HEK293 (cell line): Measurements from ENCODE around the gene AXL.

Experiments
- CTCF ChIA-PET: fragments of 350-600 bp; formaldehyde crosslinking; extraction: SDS; loops from one replicate; lab custom pipeline; 2021; ENCODE audit warnings: antibody characterized with exemption; lab: Yijun Ruan, JAX
- POLR2A ChIA-PET: fragments of 300-600 bp; formaldehyde crosslinking; extraction: SDS; loops from one replicate; lab custom pipeline; 2020; ENCODE audit warnings: antibody characterized with exemption, inconsistent platforms; lab: Yijun Ruan, JAX
- H3K27ac ChIP-seq: fragments of 200-500 bp; sonication (Bioruptor generic); 2 replicates; pipeline ENCODE4 v1.5.1; 2014; ENCODE audit warnings: low read depth, low read length, control low read depth, inconsistent platforms; ENCODE audit errors: extremely low read depth
- H3K36me3 ChIP-seq, 2 experiments: fragments of 200-500 bp in 1 of 2; sonication (Bioruptor generic) in 1 of 2; 1 replicate in 1 of 2; 2 replicates in 1 of 2; pipeline ENCODE4 v1.5.1; 2014 to 2017; ENCODE audit warnings: inconsistent platforms in 2 of 2, low read length in 2 of 2; ENCODE audit not compliant: control insufficient read depth in 2 of 2, insufficient read depth in 1 of 2
- H3K4me1 ChIP-seq: fragments of 200-500 bp; sonication (Bioruptor generic); 2 replicates; pipeline ENCODE4 v1.5.1; 2014; ENCODE audit warnings: mild to moderate bottlenecking, low read length, inconsistent platforms; ENCODE audit not compliant: control insufficient read depth, insufficient read depth
- H3K4me3 ChIP-seq: 2 replicates; pipeline ENCODE4 v1.5.1; 2011; ENCODE audit warnings: low read depth, mild to moderate bottlenecking, control low read depth, low read length, moderate library complexity
- H3K9me3 ChIP-seq: fragments of 200-500 bp; sonication (Bioruptor generic); 2 replicates; pipeline ENCODE4 v1.5.1; 2014; ENCODE audit warnings: low read depth, low read length, inconsistent platforms; ENCODE audit not compliant: control insufficient read depth, insufficient read depth
- BCL11A ChIP-seq: fragments of 450-650 bp; formaldehyde crosslinking; IDR thresholded peaks from 2 replicates; pipeline ENCODE4 v1.5.1; 2016; ENCODE audit warnings: low read depth, missing biosample characterization, missing genetic modification characterization
- GFI1B ChIP-seq: fragments of 450-650 bp; formaldehyde crosslinking; IDR thresholded peaks from 2 replicates; pipeline ENCODE4 v1.5.1; 2016; ENCODE audit warnings: missing biosample characterization, missing genetic modification characterization
- GLI4 ChIP-seq: fragments of 450-650 bp; formaldehyde crosslinking; IDR thresholded peaks from 2 replicates; pipeline ENCODE4 v1.5.1; 2016; ENCODE audit warnings: missing biosample characterization, missing genetic modification characterization
- KLF10 ChIP-seq: fragments of 450-650 bp; IDR thresholded peaks from 2 replicates; pipeline ENCODE4 v1.5.1; 2018; ENCODE audit warnings: missing biosample characterization, mild to moderate bottlenecking, missing genetic modification characterization
- SP7 ChIP-seq: fragments of 450-650 bp; formaldehyde crosslinking; IDR thresholded peaks from 2 replicates; pipeline ENCODE4 v1.5.1; 2016; ENCODE audit warnings: missing biosample characterization, missing genetic modification characterization
- YY2 ChIP-seq: fragments of 450-650 bp; formaldehyde crosslinking; IDR thresholded peaks from 2 replicates; pipeline ENCODE4 v1.5.1; 2016; ENCODE audit warnings: missing biosample characterization, missing genetic modification characterization
- ZNF121 ChIP-seq: fragments of 450-650 bp; formaldehyde crosslinking; IDR thresholded peaks from 2 replicates; pipeline ENCODE4 v1.5.1; 2016; ENCODE audit warnings: missing biosample characterization, missing genetic modification characterization
- ZNF184 ChIP-seq: fragments of 450-650 bp; IDR thresholded peaks from 2 replicates; pipeline ENCODE4 v1.5.1; 2018; ENCODE audit warnings: missing biosample characterization, mild to moderate bottlenecking, missing genetic modification characterization
- ZNF239 ChIP-seq: fragments of 450-650 bp; formaldehyde crosslinking; IDR thresholded peaks from 2 replicates; pipeline ENCODE4 v1.5.1; 2016; ENCODE audit warnings: missing biosample characterization, missing genetic modification characterization
- ZNF394 ChIP-seq: fragments of 450-650 bp; formaldehyde crosslinking; IDR thresholded peaks from 2 replicates; pipeline ENCODE4 v1.5.1; 2016; ENCODE audit warnings: missing biosample characterization, missing genetic modification characterization, mild to moderate bottlenecking, moderate library complexity, borderline replicate concordance
- ZNF426 ChIP-seq: fragments of 450-650 bp; formaldehyde crosslinking; IDR thresholded peaks from 2 replicates; pipeline ENCODE4 v1.5.1; 2017; ENCODE audit warnings: missing biosample characterization, missing genetic modification characterization, mild to moderate bottlenecking, inconsistent platforms, moderate library complexity
- ZNF544 ChIP-seq: fragments of 450-650 bp; formaldehyde crosslinking; IDR thresholded peaks from 2 replicates; pipeline ENCODE4 v1.5.0; 2017; ENCODE audit warnings: missing biosample characterization, missing genetic modification characterization
- ZNF654 ChIP-seq: fragments of 450-650 bp; formaldehyde crosslinking; IDR thresholded peaks from 2 replicates; pipeline ENCODE4 v1.5.1; 2016; ENCODE audit warnings: low read depth, missing biosample characterization, missing genetic modification characterization
- ZNF785 ChIP-seq: fragments of 450-650 bp; formaldehyde crosslinking; IDR thresholded peaks from 2 replicates; pipeline ENCODE4 v1.5.1; 2016; ENCODE audit warnings: missing biosample characterization, missing genetic modification characterization
- ZXDB ChIP-seq: fragments of 450-650 bp; formaldehyde crosslinking; IDR thresholded peaks from 2 replicates; pipeline ENCODE4 v1.5.1; 2016; ENCODE audit warnings: missing biosample characterization, missing genetic modification characterization
- TF ChIP-seq, protein P1 (sequence below): fragments of 450-650 bp; formaldehyde crosslinking; IDR thresholded peaks from 2 replicates; pipeline ENCODE4 v1.5.1; 2016; ENCODE audit warnings: missing biosample characterization, missing genetic modification characterization
- TF ChIP-seq, protein P2 (sequence below): fragments of 450-650 bp; formaldehyde crosslinking; IDR thresholded peaks from 2 replicates; pipeline ENCODE4 v1.5.1; 2016; ENCODE audit warnings: missing biosample characterization, missing genetic modification characterization
- TF ChIP-seq, protein P3 (sequence below): sonication (generic); formaldehyde crosslinking; IDR thresholded peaks from 2 replicates; pipeline ENCODE4 v1.8.1; 2022; ENCODE audit warnings: mild to moderate bottlenecking, moderate library complexity, missing genetic modification reagents
- TF ChIP-seq, protein P4 (sequence below): fragments of 450-650 bp; formaldehyde crosslinking; IDR thresholded peaks from 2 replicates; pipeline ENCODE4 v1.5.1; 2017; ENCODE audit warnings: missing biosample characterization, missing genetic modification characterization
- TF ChIP-seq, protein P5 (sequence below): fragments of 450-650 bp; IDR thresholded peaks from 2 replicates; pipeline ENCODE4 v1.5.1; 2018; ENCODE audit warnings: missing biosample characterization, missing genetic modification characterization
- TF ChIP-seq, protein P6 (sequence below): fragments of 450-650 bp; formaldehyde crosslinking; IDR thresholded peaks from 2 replicates; pipeline ENCODE4 v1.5.1; 2016; ENCODE audit warnings: missing biosample characterization, missing genetic modification characterization

AXL gene

DNA sequence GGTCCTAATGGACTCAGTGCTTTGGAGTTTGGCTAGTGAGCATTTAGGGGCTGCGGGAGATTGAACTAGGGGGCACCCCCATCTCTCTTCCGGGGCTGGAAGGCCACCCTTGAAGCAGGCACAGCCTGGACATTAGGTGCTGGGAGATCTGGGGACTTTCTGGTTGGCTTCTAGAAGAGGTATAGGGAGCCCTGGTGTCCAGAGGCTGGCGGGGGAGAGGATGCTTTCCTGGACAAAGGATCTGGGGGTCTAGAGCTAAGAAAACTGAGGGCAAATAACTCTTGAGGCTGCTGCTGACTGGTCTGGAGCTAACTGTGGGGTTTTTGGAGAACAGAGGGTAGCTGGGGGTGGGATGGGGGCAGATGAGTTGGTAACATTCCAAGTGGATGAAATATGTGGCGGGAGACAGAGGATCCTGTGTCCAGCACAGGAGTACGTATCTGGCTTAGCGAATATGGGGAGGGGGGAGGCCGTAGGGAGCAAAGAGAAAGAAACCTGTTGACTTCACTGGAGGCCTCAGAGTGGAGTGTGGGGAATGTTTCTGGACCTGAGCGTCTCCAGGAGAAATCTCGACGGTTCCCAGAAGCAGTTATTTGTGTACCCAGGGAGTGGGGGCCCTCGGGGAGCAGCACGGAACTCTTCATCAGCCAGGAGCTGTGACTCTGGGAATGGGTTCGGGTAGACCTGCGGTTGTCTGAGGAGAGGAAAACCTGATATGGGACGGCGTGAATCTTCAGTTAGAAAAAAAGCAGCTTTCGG, 46.6 kb downstream of the AXL start (continued):
- TF ChIP-seq YY2 (tag by site-specific recombination) (no peak), ZNF426 (tag by site-specific recombination) (no peak)
- TF ChIP-seq, protein P1, sequence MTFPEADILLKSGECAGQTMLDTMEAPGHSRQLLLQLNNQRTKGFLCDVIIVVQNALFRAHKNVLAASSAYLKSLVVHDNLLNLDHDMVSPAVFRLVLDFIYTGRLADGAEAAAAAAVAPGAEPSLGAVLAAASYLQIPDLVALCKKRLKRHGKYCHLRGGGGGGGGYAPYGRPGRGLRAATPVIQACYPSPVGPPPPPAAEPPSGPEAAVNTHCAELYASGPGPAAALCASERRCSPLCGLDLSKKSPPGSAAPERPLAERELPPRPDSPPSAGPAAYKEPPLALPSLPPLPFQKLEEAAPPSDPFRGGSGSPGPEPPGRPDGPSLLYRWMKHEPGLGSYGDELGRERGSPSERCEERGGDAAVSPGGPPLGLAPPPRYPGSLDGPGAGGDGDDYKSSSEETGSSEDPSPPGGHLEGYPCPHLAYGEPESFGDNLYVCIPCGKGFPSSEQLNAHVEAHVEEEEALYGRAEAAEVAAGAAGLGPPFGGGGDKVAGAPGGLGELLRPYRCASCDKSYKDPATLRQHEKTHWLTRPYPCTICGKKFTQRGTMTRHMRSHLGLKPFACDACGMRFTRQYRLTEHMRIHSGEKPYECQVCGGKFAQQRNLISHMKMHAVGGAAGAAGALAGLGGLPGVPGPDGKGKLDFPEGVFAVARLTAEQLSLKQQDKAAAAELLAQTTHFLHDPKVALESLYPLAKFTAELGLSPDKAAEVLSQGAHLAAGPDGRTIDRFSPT (tag by site-specific recombination): no peak
- TF ChIP-seq, protein P2, sequence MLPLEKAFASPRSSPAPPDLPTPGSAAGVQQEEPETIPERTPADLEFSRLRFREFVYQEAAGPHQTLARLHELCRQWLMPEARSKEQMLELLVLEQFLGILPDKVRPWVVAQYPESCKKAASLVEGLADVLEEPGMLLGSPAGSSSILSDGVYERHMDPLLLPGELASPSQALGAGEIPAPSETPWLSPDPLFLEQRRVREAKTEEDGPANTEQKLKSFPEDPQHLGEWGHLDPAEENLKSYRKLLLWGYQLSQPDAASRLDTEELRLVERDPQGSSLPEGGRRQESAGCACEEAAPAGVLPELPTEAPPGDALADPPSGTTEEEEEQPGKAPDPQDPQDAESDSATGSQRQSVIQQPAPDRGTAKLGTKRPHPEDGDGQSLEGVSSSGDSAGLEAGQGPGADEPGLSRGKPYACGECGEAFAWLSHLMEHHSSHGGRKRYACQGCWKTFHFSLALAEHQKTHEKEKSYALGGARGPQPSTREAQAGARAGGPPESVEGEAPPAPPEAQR: no peak

DNA sequence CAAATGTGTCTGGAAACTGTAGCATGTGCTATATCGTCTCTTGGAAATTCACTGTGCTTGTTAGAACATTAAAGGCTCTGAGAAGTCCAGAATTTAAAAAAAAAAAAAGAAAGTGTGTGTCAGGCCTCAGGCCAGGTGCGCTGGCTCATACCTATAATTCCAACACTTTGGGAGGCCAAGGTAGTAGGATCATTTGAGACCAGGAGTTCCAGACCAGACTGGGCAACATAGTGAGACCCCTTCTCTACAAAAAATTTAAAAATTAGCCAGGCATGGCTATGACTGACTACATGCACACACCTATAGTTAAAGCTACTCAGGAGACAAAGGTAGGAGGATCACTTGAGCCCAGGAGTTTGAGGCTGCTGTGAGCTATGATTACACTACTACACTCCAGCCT, 50.0 kb downstream of the AXL start:
- peak; percentile 51; the same call in 1 of the 2 replicates for TF ChIP-seq ZNF239
- no peak for TF ChIP-seq SP7 (tag by site-specific recombination)
- no peak for TF ChIP-seq ZXDB
- peak; percentile 93 for TF ChIP-seq ZNF121 (tag by site-specific recombination)
- TF ChIP-seq YY2 (tag by site-specific recombination): no peak
- TF ChIP-seq, protein P3, sequence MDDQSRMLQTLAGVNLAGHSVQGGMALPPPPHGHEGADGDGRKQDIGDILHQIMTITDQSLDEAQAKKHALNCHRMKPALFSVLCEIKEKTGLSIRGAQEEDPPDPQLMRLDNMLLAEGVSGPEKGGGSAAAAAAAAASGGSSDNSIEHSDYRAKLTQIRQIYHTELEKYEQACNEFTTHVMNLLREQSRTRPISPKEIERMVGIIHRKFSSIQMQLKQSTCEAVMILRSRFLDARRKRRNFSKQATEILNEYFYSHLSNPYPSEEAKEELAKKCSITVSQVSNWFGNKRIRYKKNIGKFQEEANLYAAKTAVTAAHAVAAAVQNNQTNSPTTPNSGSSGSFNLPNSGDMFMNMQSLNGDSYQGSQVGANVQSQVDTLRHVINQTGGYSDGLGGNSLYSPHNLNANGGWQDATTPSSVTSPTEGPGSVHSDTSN (CRISPR knock-in tag): no peak
- TF ChIP-seq, protein P4, sequence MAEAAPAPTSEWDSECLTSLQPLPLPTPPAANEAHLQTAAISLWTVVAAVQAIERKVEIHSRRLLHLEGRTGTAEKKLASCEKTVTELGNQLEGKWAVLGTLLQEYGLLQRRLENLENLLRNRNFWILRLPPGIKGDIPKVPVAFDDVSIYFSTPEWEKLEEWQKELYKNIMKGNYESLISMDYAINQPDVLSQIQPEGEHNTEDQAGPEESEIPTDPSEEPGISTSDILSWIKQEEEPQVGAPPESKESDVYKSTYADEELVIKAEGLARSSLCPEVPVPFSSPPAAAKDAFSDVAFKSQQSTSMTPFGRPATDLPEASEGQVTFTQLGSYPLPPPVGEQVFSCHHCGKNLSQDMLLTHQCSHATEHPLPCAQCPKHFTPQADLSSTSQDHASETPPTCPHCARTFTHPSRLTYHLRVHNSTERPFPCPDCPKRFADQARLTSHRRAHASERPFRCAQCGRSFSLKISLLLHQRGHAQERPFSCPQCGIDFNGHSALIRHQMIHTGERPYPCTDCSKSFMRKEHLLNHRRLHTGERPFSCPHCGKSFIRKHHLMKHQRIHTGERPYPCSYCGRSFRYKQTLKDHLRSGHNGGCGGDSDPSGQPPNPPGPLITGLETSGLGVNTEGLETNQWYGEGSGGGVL (tag by site-specific recombination): no peak
- TF ChIP-seq, protein P5, sequence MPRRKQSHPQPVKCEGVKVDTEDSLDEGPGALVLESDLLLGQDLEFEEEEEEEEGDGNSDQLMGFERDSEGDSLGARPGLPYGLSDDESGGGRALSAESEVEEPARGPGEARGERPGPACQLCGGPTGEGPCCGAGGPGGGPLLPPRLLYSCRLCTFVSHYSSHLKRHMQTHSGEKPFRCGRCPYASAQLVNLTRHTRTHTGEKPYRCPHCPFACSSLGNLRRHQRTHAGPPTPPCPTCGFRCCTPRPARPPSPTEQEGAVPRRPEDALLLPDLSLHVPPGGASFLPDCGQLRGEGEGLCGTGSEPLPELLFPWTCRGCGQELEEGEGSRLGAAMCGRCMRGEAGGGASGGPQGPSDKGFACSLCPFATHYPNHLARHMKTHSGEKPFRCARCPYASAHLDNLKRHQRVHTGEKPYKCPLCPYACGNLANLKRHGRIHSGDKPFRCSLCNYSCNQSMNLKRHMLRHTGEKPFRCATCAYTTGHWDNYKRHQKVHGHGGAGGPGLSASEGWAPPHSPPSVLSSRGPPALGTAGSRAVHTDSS: no peak
- TF ChIP-seq ZNF785 (tag by site-specific recombination): no peak
- H3K36me3 ChIP-seq: peaks cover 77 to 80% of the 10 kb centered on the region in 2 experiments
- H3K4me1 ChIP-seq: peaks cover 14% of the 10 kb centered on the region
- H3K4me3 ChIP-seq: no peak overlapping the region
- POLR2A ChIA-PET: interaction anchor here (0.7 to 1.2 kb wide), 3 partner anchors 16 to 550 kb away, joined by 4 to 7 read pairs (median 5); no protein-coding TSS in a partner anchor
- CTCF ChIA-PET: interaction anchor here (0.7 kb wide), 1 partner anchor 41 kb away, joined by 5 read pairs; the partner anchor contains the start of gene CCDC97
- no peaks in the 10 kb centered on the region for H3K9me3 ChIP-seq
- H3K27ac ChIP-seq: no peak overlapping the region

DNA sequence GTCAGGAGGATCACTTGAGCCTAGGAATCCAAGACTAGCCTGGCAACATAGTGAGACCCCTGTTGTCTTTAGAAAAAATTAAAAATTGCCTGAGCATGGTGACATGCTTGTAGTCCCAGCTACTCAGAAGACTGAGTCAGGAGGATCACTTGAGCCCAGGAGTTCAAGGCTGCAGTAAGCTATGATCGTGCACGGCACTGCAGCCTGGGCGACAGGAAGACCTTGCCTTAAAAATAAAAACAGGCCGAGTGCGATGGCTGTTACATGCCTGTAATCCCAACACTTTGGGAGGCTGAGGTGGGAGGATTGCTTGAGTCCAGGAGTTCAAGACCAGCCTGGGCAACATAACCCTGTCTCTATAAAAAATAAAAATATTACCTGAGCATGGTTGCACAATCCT, 50.5 kb downstream of the AXL start:
- CTCF ChIA-PET: interaction anchor here (0.7 to 1.3 kb wide), 3 partner anchors 16 to 40 kb away, joined by 5 to 8 read pairs (median 5); partner anchors contain the start of gene CCDC97
- no peak overlapping the region for H3K4me3 ChIP-seq
- H3K9me3 ChIP-seq: no peaks in the 10 kb centered on the region
- no peak overlapping the region for H3K27ac ChIP-seq
- peaks cover 82 to 85% of the 10 kb centered on the region in 2 experiments for H3K36me3 ChIP-seq
- POLR2A ChIA-PET: interaction anchor here (0.6 to 1.2 kb wide), 3 partner anchors 15 to 550 kb away, joined by 4 to 5 read pairs (median 5); no protein-coding TSS in a partner anchor
- peaks cover 14% of the 10 kb centered on the region for H3K4me1 ChIP-seq
- TF ChIP-seq ZNF654 (tag by site-specific recombination) (no peak), BCL11A (tag by site-specific recombination) (no peak), GFI1B (tag by site-specific recombination) (no peak), KLF10 (tag by site-specific recombination) (no peak), GLI4 (tag by site-specific recombination) (no peak), ZNF544 (tag by site-specific recombination) (no peak), ZNF184 (tag by site-specific recombination) (no peak), ZNF394 (tag by site-specific recombination) (no peak)
- TF ChIP-seq, protein P6, sequence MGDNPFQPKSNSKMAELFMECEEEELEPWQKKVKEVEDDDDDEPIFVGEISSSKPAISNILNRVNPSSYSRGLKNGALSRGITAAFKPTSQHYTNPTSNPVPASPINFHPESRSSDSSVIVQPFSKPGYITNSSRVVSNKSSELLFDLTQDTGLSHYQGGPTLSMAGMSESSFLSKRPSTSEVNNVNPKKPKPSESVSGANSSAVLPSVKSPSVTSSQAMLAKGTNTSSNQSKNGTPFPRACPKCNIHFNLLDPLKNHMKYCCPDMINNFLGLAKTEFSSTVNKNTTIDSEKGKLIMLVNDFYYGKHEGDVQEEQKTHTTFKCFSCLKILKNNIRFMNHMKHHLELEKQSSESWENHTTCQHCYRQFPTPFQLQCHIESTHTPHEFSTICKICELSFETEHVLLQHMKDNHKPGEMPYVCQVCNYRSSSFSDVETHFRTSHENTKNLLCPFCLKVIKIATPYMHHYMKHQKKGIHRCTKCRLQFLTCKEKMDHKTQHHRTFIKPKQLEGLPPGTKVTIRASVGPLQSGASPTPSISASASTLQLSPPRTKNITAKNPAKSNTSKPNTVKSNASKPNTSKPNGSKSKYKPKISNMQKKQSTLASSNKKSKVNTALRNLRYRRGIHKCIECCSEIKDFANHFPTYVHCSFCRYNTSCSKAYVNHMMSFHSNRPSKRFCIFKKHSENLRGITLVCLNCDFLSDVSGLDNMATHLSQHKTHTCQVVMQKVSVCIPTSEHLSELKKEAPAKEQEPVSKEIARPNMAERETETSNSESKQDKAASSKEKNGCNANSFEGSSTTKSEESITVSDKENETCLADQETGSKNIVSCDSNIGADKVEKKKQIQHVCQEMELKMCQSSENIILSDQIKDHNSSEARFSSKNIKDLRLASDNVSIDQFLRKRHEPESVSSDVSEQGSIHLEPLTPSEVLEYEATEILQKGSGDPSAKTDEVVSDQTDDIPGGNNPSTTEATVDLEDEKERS: no peak
